ENCODE data around the gene PSRC1. TPM values are rescaled to one million over a fixed set of nuclear protein-coding genes. Genes with fewer than 3 reads are reported as not detected.

PSRC1 gene
- 10 to 100 TPM in 2 of 6 donors, 1 to 10 TPM in 4; 1.5 to 16.8 (median 4.9) TPM for total RNA-seq

GRCh38 chr1:109282952-109283747, at the start of gene PSRC1:
Gene PSRC1, minus strand, starts transcription at chr1:109283145.
- peak within 1 kb of the TSS; percentile 81 to 93 (median 92) for H3K27ac ChIP-seq
- no peaks in the 10 kb centered on the region for H3K9me3 ChIP-seq
- DNase-seq, result peak; percentile 95 to 98
- H3K27me3 ChIP-seq, result no peaks in the 10 kb centered on the region
- WGBS, 2 donors, result 1 to 3% methylated on average over 22 to 49 of the region's 56 CpGs
- H3K4me1 ChIP-seq, result peaks cover 13 to 22% (median 19%) of the 10 kb centered on the region in 4 donors
- H3K36me3 ChIP-seq, result peaks cover 0 to 10% (median 0%) of the 10 kb centered on the region in 4 donors
- H3K4me3 ChIP-seq, result peak within 1 kb of the TSS; percentile 42 to 73 (median 64)
- TF ChIP-seq EP300 (IDR thresholded peaks at IDR 0.05) (peak in 1 of 4 donors; percentile 13), POLR2A (IDR thresholded peaks at IDR 0.05) (peak in 3 of 4 donors; percentile 40 to 85 (median 84)), CTCF (IDR thresholded peaks at IDR 0.05) (peak; percentile 31 to 90 (median 72)), POLR2AphosphoS5 (IDR thresholded peaks at IDR 0.05) (peak; percentile 86 to 88)
- peak; percentile 99 for ATAC-seq (ENCODE audit: low FRiP score in 2 of 2)

GRCh38 chr1:109331113-109331512, 48.2 kb upstream of the PSRC1 start:
- Histone ChIP-seq H3K36me3 (peaks cover 27 to 85% (median 64%) of the 10 kb centered on the region in 4 donors), H3K4me3 (no peak overlapping the region), H3K9me3 (peaks cover 6 to 17% (median 10%) of the 10 kb centered on the region in 4 donors), H3K27ac (no peak overlapping the region), H3K4me1 (no peaks in the 10 kb centered on the region), H3K27me3 (no peaks in the 10 kb centered on the region)
- no peak for TF ChIP-seq CTCF (IDR thresholded peaks at IDR 0.05)
- TF ChIP-seq POLR2A (IDR thresholded peaks at IDR 0.05), result no peak
- ATAC-seq (ENCODE audit: low FRiP score in 2 of 2) (no peak), DNase-seq (no peak)

DNA sequence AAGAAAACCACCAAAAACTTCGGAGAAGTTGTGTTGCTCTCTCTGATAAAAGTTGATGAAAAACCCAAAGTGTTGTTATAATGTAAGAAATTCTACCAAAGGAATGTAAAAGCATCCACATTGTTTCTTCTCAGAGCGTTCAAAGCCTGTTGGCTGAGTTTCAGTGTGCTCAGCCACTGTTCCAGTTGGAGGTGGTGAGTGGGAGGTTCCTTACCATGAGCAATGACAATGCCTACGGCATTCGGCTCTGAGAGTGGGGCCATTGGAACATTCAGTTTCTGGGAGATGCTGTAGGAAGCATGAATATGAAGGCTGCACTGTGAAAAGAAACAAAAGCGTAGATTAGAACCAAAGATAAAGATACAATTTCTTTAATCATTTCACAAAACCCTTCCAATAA, 44.3 kb upstream of the PSRC1 start:
- Histone ChIP-seq H3K27ac (no peak overlapping the region), H3K27me3 (no peaks in the 10 kb centered on the region), H3K4me3 (no peak overlapping the region), H3K36me3 (peaks cover 31 to 84% (median 65%) of the 10 kb centered on the region in 4 donors), H3K4me1 (no peaks in the 10 kb centered on the region), H3K9me3 (peaks cover 4 to 10% (median 7%) of the 10 kb centered on the region in 4 donors)
- 86 to 90% methylated on average over 5 of the region's 5 CpGs for WGBS, 2 donors
- TF ChIP-seq POLR2AphosphoS5 (IDR thresholded peaks at IDR 0.05) (no peak), CTCF (IDR thresholded peaks at IDR 0.05) (no peak), POLR2A (IDR thresholded peaks at IDR 0.05) (no peak), EP300 (IDR thresholded peaks at IDR 0.05) (no peak)
- no peak for DNase-seq
- no peak for ATAC-seq (ENCODE audit: low FRiP score in 2 of 2)

DNA sequence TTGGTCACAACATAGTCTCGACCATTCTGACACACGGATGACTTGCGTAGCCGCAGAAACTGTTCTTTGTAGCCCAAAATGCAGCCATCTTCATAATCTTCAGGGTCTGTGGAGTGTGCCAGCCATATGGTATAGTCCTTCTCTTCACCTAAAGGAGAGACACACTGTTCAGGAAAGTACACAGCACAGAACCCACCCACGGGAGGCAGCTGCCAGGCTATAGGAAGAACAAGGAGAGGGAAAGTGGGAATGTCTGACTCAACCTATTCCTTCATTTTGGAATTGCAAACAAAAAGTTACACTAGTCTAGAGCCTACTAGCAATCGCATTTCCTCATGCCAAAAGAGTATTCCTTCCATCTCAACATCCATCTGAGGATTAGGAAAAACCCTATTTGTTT, 40.0 kb upstream of the PSRC1 start:
- Histone ChIP-seq H3K4me1 (no peaks in the 10 kb centered on the region), H3K36me3 (peaks cover 54 to 92% (median 75%) of the 10 kb centered on the region in 4 donors), H3K27ac (no peak overlapping the region), H3K27me3 (no peaks in the 10 kb centered on the region), H3K9me3 (no peaks in the 10 kb centered on the region), H3K4me3 (no peak overlapping the region)
- WGBS, 2 donors, result 93 to 97% methylated on average over 6 of the region's 6 CpGs
- ATAC-seq (ENCODE audit: low FRiP score in 2 of 2) (no peak), DNase-seq (no peak)
- no peak for TF ChIP-seq EP300 (IDR thresholded peaks at IDR 0.05)
- TF ChIP-seq CTCF (IDR thresholded peaks at IDR 0.05), result no peak
- no peak for TF ChIP-seq POLR2AphosphoS5 (IDR thresholded peaks at IDR 0.05)
- TF ChIP-seq POLR2A (IDR thresholded peaks at IDR 0.05), result no peak
